Sigmoid colon (tissue), 7 donors: ENCODE results near the gene FAU. TPM values are rescaled to one million over a fixed set of nuclear protein-coding genes. Genes with fewer than 3 reads are reported as not detected.
A peak's percentile ranks its signal among the peaks of the same experiment; 100 is the strongest.
"Not testable (repeated sequence)": the region's sequence is repeated elsewhere in the genome, so short reads cannot be mapped to it uniquely, and the experiment has no call there.

Experiments
- DNase-seq: peaks from one replicate; pipeline ENCODE4 v3.0.0-alpha.2; 2019
- H3K27ac ChIP-seq, 4 donors: fragments of 200-600 bp; sonication (generic); one replicate each; pipeline ENCODE4 v1.5.1; 2016 to 2019; ENCODE audit warnings: mild to moderate bottlenecking in 1 of 4
- H3K27me3 ChIP-seq, 3 donors: fragments of 200-600 bp; sonication (generic); one replicate each; pipeline ENCODE4 v1.5.1; 2019; ENCODE audit warnings: mild to moderate bottlenecking in 1 of 3
- H3K36me3 ChIP-seq, 4 donors: fragments of 200-600 bp; sonication (generic); one replicate each; pipeline ENCODE4 v1.5.1; 2016 to 2019
- H3K4me1 ChIP-seq, 4 donors: fragments of 200-600 bp; sonication (generic); one replicate each; pipeline ENCODE4 v1.5.1; 2017 to 2019
- H3K4me3 ChIP-seq, 4 donors: fragments of 200-600 bp; sonication (generic); one replicate each; pipeline ENCODE4 v1.5.1; 2017 to 2019; ENCODE audit warnings: mild to moderate bottlenecking in 2 of 4, moderate library complexity in 1 of 4
- H3K9me3 ChIP-seq, 4 donors: fragments of 200-600 bp in 3 of 4; sonication (generic) in 3 of 4; one replicate each; pipeline versions ENCODE4 v1.5.1 to v1.6.1; 2013 to 2019
- CTCF ChIP-seq, 4 experiments: fragments of 450-650 bp in 3 of 4; fragments of 200-600 bp in 1 of 4; IDR thresholded peaks; one replicate each; pipeline ENCODE4 v1.5.1; 2016 to 2019; ENCODE audit warnings: antibody characterized with exemption in 4 of 4, mild to moderate bottlenecking in 3 of 4, moderate library complexity in 2 of 4
- EP300 ChIP-seq, 4 donors: sonication (generic); formaldehyde crosslinking; IDR thresholded peaks; one replicate each; pipeline ENCODE4 v1.6.1; 2017; ENCODE audit warnings: antibody characterized with exemption in 4 of 4
- POLR2A ChIP-seq, 2 donors: fragments of 450-650 bp; IDR thresholded peaks; one replicate each; pipeline ENCODE4 v1.6.1; 2016; ENCODE audit warnings: antibody characterized with exemption in 2 of 2, mild to moderate bottlenecking in 2 of 2, moderate library complexity in 2 of 2
- POLR2AphosphoS5 ChIP-seq, 4 donors: sonication (generic); formaldehyde crosslinking; IDR thresholded peaks; one replicate each; pipeline ENCODE4 v1.6.1; 2017; ENCODE audit warnings: antibody characterized with exemption in 4 of 4
- WGBS, 2 donors: extraction: QIAGEN DNeasy Blood & Tissue Kit; methylation state at CpG; one replicate each; pipeline ENCODE4 v1.1.7; 2013; 5-methylcytosine and 5-hydroxymethylcytosine counted together
- intact Hi-C: fragments of 100-400 bp; cut with DNase I; formaldehyde crosslinking; loops from one replicate; pipeline ENCODE4 v1.15.1; 2023
- polyA plus RNA-seq, 3 donors: library from polyadenylated mRNA; stranded (reverse); fragments of 200-250 nt; gene quantifications; one replicate each; pipeline ENCODE4 v1.2.3, GENCODE V29; 2013
- total RNA-seq, 4 donors: library from RNA; depleted of rRNA; stranded (reverse); fragments of >200 nt; gene quantifications; one replicate each; pipeline ENCODE4 v1.1.0, GENCODE V29; 2016
- donor health status: healthy with polysubstance abuse.
- donor health status: Bipolar disorder and iron deficiency.
- donor health status: healthy.

The FAU gene
- total and polyA plus RNA-seq, 7 donors = 811 to 1,561 (median 1,235) TPM

- Histone ChIP-seq H3K36me3 (peaks cover 13 to 48% (median 25%) of the 10 kb centered on the region in 4 donors), H3K27ac (peak overlapping the region; percentile 81 to 97 (median 91)), H3K27me3 (no peaks in the 10 kb centered on the region), H3K4me1 (peaks cover 0 to 47% (median 34%) of the 10 kb centered on the region in 4 donors), H3K9me3 (no peaks in the 10 kb centered on the region), H3K4me3 (peak overlapping the region in 3 of 4 donors; percentile 55 to 80 (median 74))
- TF ChIP-seq POLR2A (IDR thresholded peaks at IDR 0.05) = no peak
- TF ChIP-seq CTCF (IDR thresholded peaks at IDR 0.05) = no peak
- no peak for TF ChIP-seq POLR2AphosphoS5 (IDR thresholded peaks at IDR 0.05)
- TF ChIP-seq EP300 (IDR thresholded peaks at IDR 0.05) = no peak
- WGBS, 2 donors = 65 to 90% methylated on average over 3 of the region's 3 CpGs
- DNase-seq = no peak
- intact Hi-C loops = loop anchor here (5.0 kb wide), 1 partner anchor 94 kb away; the partner anchor contains the start of gene SNX15
Observed at GRCh38 chr11:65120831-65121230, 1.1 kb downstream of the FAU start.

GRCh38 chr11:65119670-65119995, 2.3 kb downstream of the FAU start:
- TF ChIP-seq POLR2AphosphoS5 (IDR thresholded peaks at IDR 0.05) (no peak), EP300 (IDR thresholded peaks at IDR 0.05) (no peak), CTCF (IDR thresholded peaks at IDR 0.05) (no peak), POLR2A (IDR thresholded peaks at IDR 0.05) (no peak)
- H3K4me1 ChIP-seq = peaks cover 0 to 53% (median 38%) of the 10 kb centered on the region in 4 donors
- intact Hi-C loops = loop anchor here (10.0 kb wide), 2 partner anchors 275 to 495 kb away; partner anchors contain the start of genes CDC42BPG, MAP3K11 and PCNX3
- H3K9me3 ChIP-seq = no peaks in the 10 kb centered on the region
- H3K27ac ChIP-seq = peak overlapping the region in 1 of 4 donors; percentile 72
- DNase-seq = no peak
- H3K36me3 ChIP-seq = peaks cover 9 to 43% (median 18%) of the 10 kb centered on the region in 4 donors
- H3K27me3 ChIP-seq = no peaks in the 10 kb centered on the region
- no peak overlapping the region for H3K4me3 ChIP-seq

- peak overlapping the region; percentile 72 to 89 (median 81) for H3K27ac ChIP-seq
- H3K4me1 ChIP-seq = peaks cover 0 to 53% (median 38%) of the 10 kb centered on the region in 4 donors
- not testable (repeated sequence) for H3K9me3 ChIP-seq, H3K27me3 ChIP-seq, H3K4me3 ChIP-seq
- H3K36me3 ChIP-seq = peaks cover 9 to 38% (median 18%) of the 10 kb centered on the region in 4 donors
- intact Hi-C loops = loop anchor here (10.0 kb wide), 2 partner anchors 274 to 496 kb away; partner anchors contain the start of genes CDC42BPG, MAP3K11 and PCNX3
- 90 to 93% methylated on average over 18 of the region's 18 CpGs for WGBS, 2 donors
- DNase-seq = peak; percentile 62
Observed at GRCh38 chr11:65118891-65119669, 2.9 kb downstream of the FAU start.

DNA sequence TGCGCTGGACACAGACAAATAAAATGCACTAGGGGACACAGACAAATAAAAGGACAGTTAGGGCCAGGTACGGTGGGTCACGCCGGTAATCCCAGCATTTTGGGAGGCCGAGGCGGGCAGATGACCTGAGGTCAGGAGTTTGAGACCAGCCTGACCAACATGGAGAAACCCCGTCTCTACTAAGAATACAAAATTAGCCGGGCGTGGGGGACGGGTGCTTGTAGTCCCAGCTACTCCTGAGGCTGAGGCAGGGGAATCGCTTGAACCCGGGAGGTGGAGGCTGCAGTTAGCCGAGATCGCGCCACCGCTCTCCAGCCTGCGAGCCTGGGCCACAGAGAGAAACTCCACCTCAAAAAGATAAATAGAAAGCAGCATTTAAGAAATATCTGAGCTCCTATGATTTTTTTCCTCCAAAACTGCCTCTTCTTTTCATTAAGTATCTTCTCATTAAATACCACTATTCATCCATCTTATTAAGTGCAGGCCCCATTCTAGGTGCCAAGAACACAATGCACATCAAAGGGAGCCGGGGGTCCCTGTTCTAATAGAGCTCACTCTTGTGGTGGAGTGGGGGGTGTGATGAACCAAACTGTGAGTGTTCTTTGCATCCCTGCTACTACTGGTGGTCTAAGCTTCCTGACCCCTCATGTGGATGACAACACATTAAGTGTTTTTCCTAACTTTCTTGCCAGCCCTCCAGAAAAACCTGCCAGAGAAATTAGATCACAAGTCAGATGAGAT, 3.7 kb downstream of the FAU start:
- peaks cover 0 to 57% (median 44%) of the 10 kb centered on the region in 4 donors for H3K4me1 ChIP-seq
- TF ChIP-seq CTCF (IDR thresholded peaks at IDR 0.05) = peak in 2 of 4 experiments; percentile 20 to 27
- TF ChIP-seq POLR2AphosphoS5 (IDR thresholded peaks at IDR 0.05) = no peak
- intact Hi-C loops = loop anchor here (10.0 kb wide), 2 partner anchors 273 to 497 kb away; partner anchors contain the start of genes CDC42BPG, MAP3K11 and PCNX3
- H3K27ac ChIP-seq = peak overlapping the region; percentile 72 to 89 (median 81)
- WGBS, 2 donors = 84 to 86% methylated on average over 18 of the region's 18 CpGs
- peaks cover 9 to 37% (median 18%) of the 10 kb centered on the region in 4 donors for H3K36me3 ChIP-seq
- H3K27me3 ChIP-seq = no peaks in the 10 kb centered on the region
- peak; percentile 52 for DNase-seq
- H3K9me3 ChIP-seq = no peaks in the 10 kb centered on the region
- H3K4me3 ChIP-seq = no peak overlapping the region
